SK-N-SH treated with all-trans-retinoic acid at 6 μM for 48 hours (cell line): ENCODE data around the gene CACTIN.
A peak's percentile ranks its signal among the peaks of the same experiment; 100 is the strongest.

Experiments used
- ATAC-seq: fragments of 200-7000 bp; cut with Tn5 transposase; 3 replicates; pipeline ENCODE4 v1.9.1; 2020; ENCODE audit warnings: mild to moderate bottlenecking, moderate library complexity
- BACH2 ChIP-seq: fragments of 250-450 bp; sonication (Bioruptor Pico); IDR thresholded peaks from 2 replicates; pipeline ENCODE4 v1.9.0; 2021; ENCODE audit warnings: mild to moderate bottlenecking, borderline replicate concordance
- CREB5 ChIP-seq: fragments of 250-450 bp; sonication (Bioruptor Pico); IDR thresholded peaks from 2 replicates; pipeline ENCODE4 v1.5.1; 2020; ENCODE audit warnings: low read depth, mild to moderate bottlenecking, moderate library complexity
- CSDC2 ChIP-seq: fragments of 250-450 bp; sonication (Bioruptor Pico); IDR thresholded peaks from 2 replicates; pipeline ENCODE4 v1.5.0; 2020; ENCODE audit warnings: mild to moderate bottlenecking, moderate library complexity
- CSRNP3 ChIP-seq: fragments of 250-450 bp; sonication (Bioruptor Pico); IDR thresholded peaks from 2 replicates; pipeline ENCODE4 v1.5.1; 2021; ENCODE audit warnings: mild to moderate bottlenecking, moderate library complexity
- ESRRG ChIP-seq: fragments of 250-450 bp; sonication (Bioruptor Pico); IDR thresholded peaks from 2 replicates; pipeline ENCODE4 v1.6.1; 2021; ENCODE audit warnings: mild to moderate bottlenecking
- GLIS3 ChIP-seq: fragments of 250-450 bp; sonication (Bioruptor Pico); IDR thresholded peaks from 2 replicates; pipeline ENCODE4 v1.5.0; 2020; ENCODE audit warnings: mild to moderate bottlenecking, moderate library complexity
- ISL1 ChIP-seq: fragments of 250-450 bp; sonication (Bioruptor Pico); IDR thresholded peaks from 2 replicates; pipeline ENCODE4 v2.1.2; 2022; ENCODE audit warnings: mild to moderate bottlenecking, moderate library complexity
- OSR1 ChIP-seq: fragments of 250-450 bp; sonication (Bioruptor Pico); IDR thresholded peaks from 2 replicates; pipeline ENCODE4 v1.8.0; 2022; ENCODE audit warnings: moderate library complexity, mild to moderate bottlenecking, inconsistent platforms
- PATZ1 ChIP-seq: fragments of 250-450 bp; sonication (Bioruptor Pico); IDR thresholded peaks from 2 replicates; pipeline ENCODE4 v1.8.0; 2020; ENCODE audit warnings: mild to moderate bottlenecking, moderate library complexity, borderline replicate concordance
- POU6F1 ChIP-seq: fragments of 250-450 bp; sonication (Bioruptor Pico); IDR thresholded peaks from 2 replicates; pipeline ENCODE4 v1.8.0; 2021; ENCODE audit warnings: low read depth, mild to moderate bottlenecking, moderate library complexity, borderline replicate concordance
- RARB ChIP-seq: fragments of 250-450 bp; sonication (Bioruptor Pico); IDR thresholded peaks from 2 replicates; pipeline ENCODE4 v1.8.0; 2021; ENCODE audit warnings: mild to moderate bottlenecking, moderate library complexity
- TCF4 ChIP-seq: fragments of 250-450 bp; sonication (Bioruptor Pico); IDR thresholded peaks from 2 replicates; pipeline ENCODE4 v1.8.0; 2021; ENCODE audit warnings: mild to moderate bottlenecking, moderate library complexity, borderline replicate concordance
- TOX ChIP-seq: fragments of 250-450 bp; sonication (Bioruptor Pico); IDR thresholded peaks from 2 replicates; pipeline ENCODE4 v1.8.0; 2021; ENCODE audit warnings: mild to moderate bottlenecking, moderate library complexity, borderline replicate concordance
- TSHZ2 ChIP-seq: fragments of 250-450 bp; sonication (Bioruptor Pico); IDR thresholded peaks from 2 replicates; pipeline ENCODE4 v1.5.0; 2020; ENCODE audit warnings: mild to moderate bottlenecking, moderate library complexity
- ZC3H10 ChIP-seq: fragments of 250-450 bp; sonication (Bioruptor Pico); IDR thresholded peaks from 2 replicates; pipeline ENCODE4 v1.5.1; 2021; ENCODE audit warnings: mild to moderate bottlenecking, moderate library complexity
- ZFP3 ChIP-seq: fragments of 250-450 bp; sonication (Bioruptor Pico); IDR thresholded peaks from 2 replicates; pipeline ENCODE4 v1.5.0; 2020; ENCODE audit warnings: mild to moderate bottlenecking, moderate library complexity
- ZFP30 ChIP-seq: fragments of 450-650 bp; formaldehyde crosslinking; IDR thresholded peaks from 2 replicates; pipeline ENCODE4 v1.5.0; 2022; ENCODE audit warnings: mild to moderate bottlenecking, moderate library complexity
- ZNF565 ChIP-seq: fragments of 450-650 bp; formaldehyde crosslinking; conservative IDR thresholded peaks from 2 replicates; pipeline ENCODE4 v1.5.0; 2020; ENCODE audit warnings: low read depth, mild to moderate bottlenecking, moderate library complexity
- ZNF70 ChIP-seq: fragments of 450-650 bp; formaldehyde crosslinking; IDR thresholded peaks from 2 replicates; pipeline ENCODE4 v1.5.0; 2020; ENCODE audit warnings: mild to moderate bottlenecking, moderate library complexity
- ZNF8 ChIP-seq: fragments of 450-650 bp; formaldehyde crosslinking; IDR thresholded peaks from 2 replicates; pipeline ENCODE4 v1.5.0; 2020; ENCODE audit warnings: mild to moderate bottlenecking, moderate library complexity

Gene CACTIN

GRCh38 chr19:3657395-3657769, 30.8 kb upstream of the CACTIN start:
- no peak for ATAC-seq

GRCh38 chr19:3656747-3657394, 30.3 kb upstream of the CACTIN start:
- TF ChIP-seq TSHZ2 (CRISPR knock-in tag) (no peak), ZC3H10 (no peak), GLIS3 (CRISPR knock-in tag) (no peak), CREB5 (CRISPR knock-in tag) (no peak), RARB (CRISPR knock-in tag) (no peak), ISL1 (CRISPR knock-in tag) (no peak), CSRNP3 (CRISPR knock-in tag) (no peak), BACH2 (CRISPR knock-in tag) (no peak), ESRRG (CRISPR knock-in tag) (no peak), CSDC2 (CRISPR knock-in tag) (no peak), ZFP3 (CRISPR knock-in tag) (no peak), POU6F1 (CRISPR knock-in tag) (no peak), ZFP30 (no peak), PATZ1 (CRISPR knock-in tag) (no peak)
- ATAC-seq, result no peak

More at GRCh38 chr19:3657395-3657769, 30.8 kb upstream of the CACTIN start:
- TF ChIP-seq OSR1, result no peak
- no peak for TF ChIP-seq ZNF565 (CRISPR knock-in tag)
- TF ChIP-seq CSDC2 (CRISPR knock-in tag), result no peak
- TF ChIP-seq POU6F1 (CRISPR knock-in tag), result no peak
- TF ChIP-seq GLIS3 (CRISPR knock-in tag), result no peak

GRCh38 chr19:3656073-3656746, 29.6 kb upstream of the CACTIN start:
- peak; percentile 37 for ATAC-seq
- TF ChIP-seq ZNF565 (CRISPR knock-in tag) (no peak), ZFP3 (CRISPR knock-in tag) (no peak), ZC3H10 (no peak), TSHZ2 (CRISPR knock-in tag) (no peak), CSDC2 (CRISPR knock-in tag) (no peak), BACH2 (CRISPR knock-in tag) (no peak), ZNF70 (CRISPR knock-in tag) (no peak), TOX (CRISPR knock-in tag) (no peak), ZNF8 (CRISPR knock-in tag) (no peak), PATZ1 (CRISPR knock-in tag) (no peak), TCF4 (CRISPR knock-in tag) (no peak)
